HepG2 (cell line): ENCODE results near the gene CCDC93. TPM values are rescaled to one million over a fixed set of nuclear protein-coding genes. Genes with fewer than 3 reads are reported as not detected.
A peak's percentile ranks its signal among the peaks of the same experiment; 100 is the strongest.

Experiments
- CREBL2 ChIP-seq: sonication (generic); formaldehyde crosslinking; IDR thresholded peaks from 2 replicates; pipeline ENCODE4 v1.8.1; 2023; ENCODE audit warnings: missing genetic modification reagents, mild to moderate bottlenecking, borderline replicate concordance
- CTCF ChIP-seq: sonication (generic); formaldehyde crosslinking; IDR thresholded peaks from 2 replicates; pipeline ENCODE4 v1.5.0; 2020; ENCODE audit warnings: mild to moderate bottlenecking, missing genetic modification reagents, moderate library complexity
- EHMT2 ChIP-seq: fragments of 200-600 bp; sonication (generic); IDR thresholded peaks from 2 replicates; pipeline ENCODE4 v1.7.0; 2017; ENCODE audit warnings: antibody characterized with exemption, low read depth, low read length, borderline replicate concordance
- ELF1 ChIP-seq: sonication (generic); formaldehyde crosslinking; IDR thresholded peaks from 2 replicates; pipeline ENCODE4 v1.4.0; 2020; ENCODE audit warnings: missing genetic modification reagents
- ETV6 ChIP-seq: sonication (generic); formaldehyde crosslinking; conservative IDR thresholded peaks from 2 replicates; pipeline ENCODE4 v1.4.0; 2020; ENCODE audit warnings: missing genetic modification reagents
- GRHL1 ChIP-seq: sonication (generic); formaldehyde crosslinking; conservative IDR thresholded peaks from 2 replicates; pipeline ENCODE4 v1.8.0; 2022; ENCODE audit warnings: missing genetic modification reagents
- HNF4A ChIP-seq: sonication (generic); formaldehyde crosslinking; IDR thresholded peaks from 2 replicates; pipeline ENCODE4 v1.4.0; 2020; ENCODE audit warnings: missing genetic modification reagents
- KDM1A ChIP-seq: IDR thresholded peaks from 2 replicates; pipeline ENCODE4 v1.6.1; 2016; ENCODE audit warnings: missing compliant biosample characterization
- TRAFD1 ChIP-seq: sonication (generic); formaldehyde crosslinking; IDR thresholded peaks from 2 replicates; pipeline ENCODE4 v1.5.1; 2020; ENCODE audit warnings: missing genetic modification reagents, mild to moderate bottlenecking, borderline replicate concordance
- ZNF552 ChIP-seq: sonication (generic); formaldehyde crosslinking; IDR thresholded peaks from 2 replicates; pipeline ENCODE4 v1.9.0; 2022; ENCODE audit warnings: missing genetic modification reagents, mild to moderate bottlenecking, borderline replicate concordance
- ZNF570 ChIP-seq: sonication (generic); formaldehyde crosslinking; IDR thresholded peaks from 2 replicates; pipeline ENCODE4 v1.4.0; 2020; ENCODE audit warnings: mild to moderate bottlenecking, missing genetic modification reagents, borderline replicate concordance
- ZNF572 ChIP-seq: sonication (generic); formaldehyde crosslinking; IDR thresholded peaks from 2 replicates; pipeline ENCODE4 v1.5.1; 2020; ENCODE audit warnings: mild to moderate bottlenecking, missing genetic modification reagents
- ZNF609 ChIP-seq: sonication (generic); formaldehyde crosslinking; IDR thresholded peaks from 2 replicates; pipeline ENCODE4 v1.4.0; 2020; ENCODE audit warnings: mild to moderate bottlenecking, missing genetic modification reagents, borderline replicate concordance
- ZNF724P ChIP-seq: sonication (generic); formaldehyde crosslinking; IDR thresholded peaks from 2 replicates; pipeline ENCODE4 v1.8.0; 2022; ENCODE audit warnings: missing genetic modification reagents, borderline replicate concordance
- polyA plus RNA-seq, 8 experiments: library from polyadenylated mRNA; depleted of rRNA in 3 of 8; stranded (reverse) in 7 of 8; unstranded in 1 of 8; fragments of >200 nt; fragmentation: Illumina TruSeq in 4 of 8; extraction: Trizol in 4 of 8; gene quantifications; 2 replicates each; pipeline versions ENCODE4 v1.2.1 to v1.2.3, GENCODE V29; 2011 to 2016; ENCODE audit warnings: low read depth in 4 of 8, missing spikeins in 1 of 8, mixed read lengths in 1 of 8; ENCODE audit not compliant: insufficient read depth in 1 of 8
- total RNA-seq, 5 experiments: library from RNA; depleted of rRNA; stranded (reverse); fragments of >200 nt; fragmentation: Illumina TruSeq; extraction: Trizol; gene quantifications; 2 replicates each; pipeline ENCODE4 v1.2.3, GENCODE V29; 2016; ENCODE audit warnings: low read depth in 1 of 5

Gene CCDC93
- total and polyA plus RNA-seq, 2 of the 13 experiments (the other 11 are each of a cell fraction or from before 2014, with no cell fraction given) = 37.2 to 53.2 TPM

GRCh38 chr2:117933884-117934354 lies 80.0 kb downstream of the CCDC93 start (continued):
- TF ChIP-seq ZNF609 (CRISPR knock-in tag) = no peak
- no peak for TF ChIP-seq TRAFD1 (CRISPR knock-in tag)
- TF ChIP-seq CREBL2 (CRISPR knock-in tag) = no peak
- TF ChIP-seq ZNF724P (CRISPR knock-in tag) = no peak
- TF ChIP-seq KDM1A (CRISPR knock-in tag) = no peak
- peak; percentile 75; the same call in 1 of the 2 replicates for TF ChIP-seq EHMT2
- no peak for TF ChIP-seq CTCF (CRISPR knock-in tag)
- no peak for TF ChIP-seq ZNF572 (CRISPR knock-in tag)
- TF ChIP-seq ZNF570 (CRISPR knock-in tag) = no peak
- TF ChIP-seq ZNF552 (CRISPR knock-in tag) = no peak
- TF ChIP-seq GRHL1 (CRISPR knock-in tag) = no peak
- peak; percentile 91 for TF ChIP-seq ELF1 (CRISPR knock-in tag)
- no peak for TF ChIP-seq HNF4A (CRISPR knock-in tag)
- TF ChIP-seq ETV6 (CRISPR knock-in tag) = no peak; the same call in 1 of the 2 replicates
